Ishikawa (cell line): Measurements from ENCODE around the gene ELL2.

ENCODE experiments used
- EGR1 ChIP-seq: IDR thresholded peaks from 2 replicates; pipeline ENCODE4 v1.6.1; 2012
- EP300 ChIP-seq: IDR thresholded peaks from 2 replicates; pipeline ENCODE4 v1.6.1; 2012; ENCODE audit warnings: borderline replicate concordance
- MAX ChIP-seq: IDR thresholded peaks from 2 replicates; pipeline ENCODE4 v1.6.1; 2012
- RAD21 ChIP-seq: IDR thresholded peaks from 2 replicates; pipeline ENCODE4 v1.6.1; 2012; ENCODE audit warnings: low read depth
- TAF1 ChIP-seq: IDR thresholded peaks from 2 replicates; pipeline ENCODE4 v1.6.1; 2012; ENCODE audit warnings: low read depth, mild to moderate bottlenecking
- TCF12 ChIP-seq: IDR thresholded peaks from 2 replicates; pipeline ENCODE4 v1.6.1; 2012; ENCODE audit warnings: low read depth
- TF ChIP-seq, protein P1 (sequence below): IDR thresholded peaks from 2 replicates; pipeline ENCODE4 v1.6.1; 2012; ENCODE audit warnings: low read depth, mild to moderate bottlenecking

- no peak for TF ChIP-seq RAD21
- no peak for TF ChIP-seq TAF1
- TF ChIP-seq TCF12: no peak
- TF ChIP-seq MAX: no peak
- TF ChIP-seq EP300: no peak
- TF ChIP-seq, protein P1, sequence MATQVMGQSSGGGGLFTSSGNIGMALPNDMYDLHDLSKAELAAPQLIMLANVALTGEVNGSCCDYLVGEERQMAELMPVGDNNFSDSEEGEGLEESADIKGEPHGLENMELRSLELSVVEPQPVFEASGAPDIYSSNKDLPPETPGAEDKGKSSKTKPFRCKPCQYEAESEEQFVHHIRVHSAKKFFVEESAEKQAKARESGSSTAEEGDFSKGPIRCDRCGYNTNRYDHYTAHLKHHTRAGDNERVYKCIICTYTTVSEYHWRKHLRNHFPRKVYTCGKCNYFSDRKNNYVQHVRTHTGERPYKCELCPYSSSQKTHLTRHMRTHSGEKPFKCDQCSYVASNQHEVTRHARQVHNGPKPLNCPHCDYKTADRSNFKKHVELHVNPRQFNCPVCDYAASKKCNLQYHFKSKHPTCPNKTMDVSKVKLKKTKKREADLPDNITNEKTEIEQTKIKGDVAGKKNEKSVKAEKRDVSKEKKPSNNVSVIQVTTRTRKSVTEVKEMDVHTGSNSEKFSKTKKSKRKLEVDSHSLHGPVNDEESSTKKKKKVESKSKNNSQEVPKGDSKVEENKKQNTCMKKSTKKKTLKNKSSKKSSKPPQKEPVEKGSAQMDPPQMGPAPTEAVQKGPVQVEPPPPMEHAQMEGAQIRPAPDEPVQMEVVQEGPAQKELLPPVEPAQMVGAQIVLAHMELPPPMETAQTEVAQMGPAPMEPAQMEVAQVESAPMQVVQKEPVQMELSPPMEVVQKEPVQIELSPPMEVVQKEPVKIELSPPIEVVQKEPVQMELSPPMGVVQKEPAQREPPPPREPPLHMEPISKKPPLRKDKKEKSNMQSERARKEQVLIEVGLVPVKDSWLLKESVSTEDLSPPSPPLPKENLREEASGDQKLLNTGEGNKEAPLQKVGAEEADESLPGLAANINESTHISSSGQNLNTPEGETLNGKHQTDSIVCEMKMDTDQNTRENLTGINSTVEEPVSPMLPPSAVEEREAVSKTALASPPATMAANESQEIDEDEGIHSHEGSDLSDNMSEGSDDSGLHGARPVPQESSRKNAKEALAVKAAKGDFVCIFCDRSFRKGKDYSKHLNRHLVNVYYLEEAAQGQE: no peak
- no peak for TF ChIP-seq EGR1
These were observed 61.2 kb downstream of the ELL2 start for GRCh38 chr5:95900383-95900958.
